GM10266 (cell line): ENCODE results near the gene SULT1E1.
"Not testable (repeated sequence)": the region's sequence is repeated elsewhere in the genome, so short reads cannot be mapped to it uniquely, and the experiment has no call there.

Source experiments
- DNase-seq: peaks from one replicate; pipeline ENCODE4 v3.0.0; 2012; ENCODE audit errors: extremely low spot score
- TF ChIP-seq, protein P1 (sequence below): IDR thresholded peaks from 2 replicates; pipeline ENCODE4 v1.5.1; 2012; ENCODE audit warnings: mild to moderate bottlenecking, low read depth; ENCODE audit not compliant: control insufficient read depth, insufficient read depth; ENCODE audit errors: missing control alignments

The SULT1E1 gene

DNA sequence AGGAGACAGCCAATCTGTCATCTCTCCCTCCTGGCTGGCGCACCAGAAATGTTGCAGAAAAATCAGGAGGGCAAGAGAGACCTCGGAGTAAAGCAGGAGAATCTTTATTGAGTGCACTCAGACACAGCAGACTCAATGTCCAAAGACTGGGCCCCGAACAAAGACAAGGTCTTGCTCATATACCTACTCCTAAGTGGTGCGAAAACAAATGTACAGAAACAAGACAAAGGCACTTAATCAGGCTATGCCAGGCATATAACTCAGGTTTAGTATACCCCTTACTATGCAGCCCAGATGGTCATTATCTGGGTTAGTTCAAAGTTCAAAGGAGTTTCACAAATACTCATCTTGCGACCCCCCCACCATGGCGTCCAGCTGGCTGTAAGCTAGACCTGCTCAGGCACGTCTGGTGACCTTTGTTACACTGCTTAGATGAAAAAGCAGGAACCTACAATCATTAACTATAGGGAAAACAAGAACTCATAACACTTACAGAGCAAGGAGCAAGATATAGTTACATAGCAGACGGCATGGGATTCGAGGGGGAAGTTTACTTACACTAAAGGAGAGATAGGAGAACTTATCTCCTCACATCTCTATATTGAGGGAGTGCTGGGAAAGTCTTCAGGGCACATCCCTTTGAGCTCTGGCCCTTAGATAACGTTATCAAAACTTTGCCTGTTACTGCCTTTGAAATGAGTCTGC is 27.5 kb downstream of the SULT1E1 start:
- TF ChIP-seq, protein P1, sequence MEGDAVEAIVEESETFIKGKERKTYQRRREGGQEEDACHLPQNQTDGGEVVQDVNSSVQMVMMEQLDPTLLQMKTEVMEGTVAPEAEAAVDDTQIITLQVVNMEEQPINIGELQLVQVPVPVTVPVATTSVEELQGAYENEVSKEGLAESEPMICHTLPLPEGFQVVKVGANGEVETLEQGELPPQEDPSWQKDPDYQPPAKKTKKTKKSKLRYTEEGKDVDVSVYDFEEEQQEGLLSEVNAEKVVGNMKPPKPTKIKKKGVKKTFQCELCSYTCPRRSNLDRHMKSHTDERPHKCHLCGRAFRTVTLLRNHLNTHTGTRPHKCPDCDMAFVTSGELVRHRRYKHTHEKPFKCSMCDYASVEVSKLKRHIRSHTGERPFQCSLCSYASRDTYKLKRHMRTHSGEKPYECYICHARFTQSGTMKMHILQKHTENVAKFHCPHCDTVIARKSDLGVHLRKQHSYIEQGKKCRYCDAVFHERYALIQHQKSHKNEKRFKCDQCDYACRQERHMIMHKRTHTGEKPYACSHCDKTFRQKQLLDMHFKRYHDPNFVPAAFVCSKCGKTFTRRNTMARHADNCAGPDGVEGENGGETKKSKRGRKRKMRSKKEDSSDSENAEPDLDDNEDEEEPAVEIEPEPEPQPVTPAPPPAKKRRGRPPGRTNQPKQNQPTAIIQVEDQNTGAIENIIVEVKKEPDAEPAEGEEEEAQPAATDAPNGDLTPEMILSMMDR, result no peak

DNA sequence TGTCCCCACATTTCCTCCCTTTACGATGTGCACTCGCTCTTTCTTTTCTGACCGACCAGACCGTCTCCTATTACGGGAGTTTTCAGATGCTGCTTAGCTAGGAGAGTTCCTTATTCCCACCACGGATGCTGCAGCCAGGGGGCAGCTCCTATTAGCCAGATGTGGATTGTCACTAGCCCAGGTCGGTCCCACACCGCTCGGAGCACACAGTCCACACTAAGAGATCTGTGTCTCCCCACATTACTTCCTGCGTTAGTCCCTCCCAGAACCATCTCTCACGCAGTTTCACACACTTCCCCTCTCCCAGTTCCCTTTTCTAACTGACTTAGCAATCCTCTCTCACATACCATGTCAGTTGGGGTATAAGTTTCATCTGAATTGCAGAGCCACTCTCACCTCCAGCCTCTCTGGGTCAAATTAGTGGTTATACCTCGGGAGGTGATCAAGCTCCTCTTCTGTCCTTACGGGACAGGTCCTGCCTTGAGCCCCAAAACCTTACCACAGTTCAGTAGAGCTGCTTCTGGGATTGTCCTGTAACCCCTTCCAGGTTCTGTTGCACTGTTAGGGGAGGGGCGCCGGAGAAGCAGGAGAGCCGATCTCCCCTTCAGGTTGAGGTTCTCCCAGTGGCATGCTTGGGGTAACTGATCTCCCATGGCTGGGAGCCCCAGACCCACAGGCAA is 28.2 kb downstream of the SULT1E1 start:
- DNase-seq, result peak; percentile 25
- TF ChIP-seq, protein P1, result peak; percentile 20

More for the DNA sequence above, 27.5 kb downstream of the SULT1E1 start:
- DNase-seq, result no peak

DNA sequence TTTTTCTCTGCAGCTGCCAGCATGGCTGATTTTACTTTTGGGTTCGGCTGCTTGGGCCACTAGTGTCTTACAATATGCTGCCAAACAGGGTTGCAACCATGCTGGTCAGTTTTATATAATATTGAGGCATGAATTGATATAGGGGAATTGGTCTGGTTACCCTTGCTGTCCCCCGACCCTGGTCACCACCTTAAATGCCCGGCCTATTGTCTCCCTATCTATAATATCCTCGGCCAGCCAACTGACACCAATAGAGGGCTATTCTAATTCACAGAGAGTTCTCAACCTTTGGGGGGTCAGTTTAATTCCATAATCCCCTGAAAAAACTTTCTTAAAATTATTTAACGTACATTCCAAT is 28.7 kb downstream of the SULT1E1 start:
- DNase-seq, result no peak
- TF ChIP-seq, protein P1, result no peak

DNA sequence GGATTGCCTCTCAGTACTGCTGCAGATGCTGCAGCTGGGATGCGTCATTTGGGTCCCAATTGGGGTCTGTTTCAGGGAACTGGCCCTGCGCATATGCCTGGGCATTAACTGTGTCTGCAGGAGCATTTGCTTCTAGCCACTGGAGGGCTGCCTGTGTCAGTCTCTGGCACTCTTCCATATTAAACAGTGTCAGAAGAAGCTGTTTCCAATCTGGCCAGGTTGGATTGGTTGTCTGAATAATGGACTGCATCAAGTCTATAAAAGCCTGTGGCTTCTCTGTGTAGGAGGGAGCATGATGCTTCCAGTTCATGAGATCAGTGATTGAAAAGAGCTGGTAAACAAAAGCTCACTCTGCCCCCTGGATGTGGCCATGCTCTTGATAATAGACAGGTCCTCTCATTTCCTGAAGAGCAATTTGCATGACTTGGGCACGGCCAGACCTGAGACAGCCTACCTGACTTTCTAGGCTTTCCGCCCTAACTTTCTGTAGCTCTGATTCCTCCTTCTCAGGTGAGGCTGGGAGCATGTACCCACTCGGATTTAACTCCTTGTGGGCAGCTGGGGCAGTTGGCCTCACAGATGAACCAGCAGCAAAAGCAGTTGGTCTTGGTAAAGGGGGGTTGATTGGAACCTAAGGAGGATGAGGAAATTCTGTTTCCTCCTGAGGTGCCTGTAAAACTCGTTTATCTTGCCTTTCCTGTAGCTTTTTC is 29.2 kb downstream of the SULT1E1 start:
- TF ChIP-seq, protein P1, result no peak
- no peak for DNase-seq

DNA sequence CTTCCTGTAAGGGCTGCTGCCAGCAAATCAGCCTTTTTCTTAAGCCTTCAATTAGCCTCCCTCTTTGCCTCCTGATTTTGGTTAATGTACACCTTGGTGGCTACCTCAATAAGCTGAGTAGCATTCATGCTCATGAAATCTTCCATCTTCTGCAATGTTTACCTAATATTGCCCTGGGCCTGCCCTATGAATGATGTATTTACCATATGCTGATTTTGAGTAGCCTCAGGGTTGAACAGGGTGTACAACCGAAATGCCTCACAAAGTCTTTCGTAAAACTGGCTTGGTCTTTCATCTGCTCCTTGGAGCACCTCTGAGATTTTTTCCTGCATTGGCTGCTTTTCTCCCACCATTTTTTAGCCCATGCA is 29.8 kb downstream of the SULT1E1 start:
- DNase-seq, result no peak
- TF ChIP-seq, protein P1, result no peak

DNA sequence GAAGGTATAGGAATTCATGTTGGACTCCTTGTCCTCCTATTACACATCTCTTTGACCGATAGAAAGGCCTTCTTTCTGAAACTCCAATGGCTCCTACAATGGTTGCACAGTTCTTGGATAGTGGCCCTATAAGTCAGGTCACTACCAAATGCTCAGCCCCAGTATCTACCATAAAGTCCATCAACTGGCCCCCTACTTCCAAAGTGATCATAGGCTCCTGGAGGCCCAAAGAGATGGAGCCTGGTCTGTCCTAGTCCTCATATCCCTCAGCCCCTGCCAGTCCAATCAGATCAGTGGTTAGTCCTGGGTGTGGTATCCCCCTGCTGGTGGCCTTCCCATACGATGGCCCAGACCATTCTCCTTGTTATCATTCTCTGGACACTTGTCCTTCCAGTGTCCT is 30.3 kb downstream of the SULT1E1 start:
- no peak for DNase-seq
- TF ChIP-seq, protein P1, result no peak

DNA sequence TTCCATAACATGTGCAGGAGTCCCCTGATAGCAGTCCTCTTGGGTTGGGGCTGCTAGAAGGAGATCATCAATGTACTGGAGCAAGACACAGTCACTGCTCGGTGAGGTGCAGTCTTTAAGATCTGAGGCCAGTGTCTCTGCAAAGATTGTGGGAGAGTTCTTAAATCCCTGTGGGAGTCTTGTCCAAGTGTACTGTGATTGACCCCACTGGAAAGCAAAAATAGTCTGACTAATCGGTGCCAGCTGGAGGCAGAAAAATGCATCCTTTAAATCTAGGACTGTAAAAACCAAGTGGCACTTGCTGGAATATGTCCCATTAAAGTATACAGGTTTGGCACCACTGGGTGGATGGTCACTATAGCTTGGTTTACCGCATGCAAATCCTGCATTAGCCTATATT is 31.1 kb downstream of the SULT1E1 start:
- no peak for DNase-seq
- TF ChIP-seq, protein P1, result no peak

DNA sequence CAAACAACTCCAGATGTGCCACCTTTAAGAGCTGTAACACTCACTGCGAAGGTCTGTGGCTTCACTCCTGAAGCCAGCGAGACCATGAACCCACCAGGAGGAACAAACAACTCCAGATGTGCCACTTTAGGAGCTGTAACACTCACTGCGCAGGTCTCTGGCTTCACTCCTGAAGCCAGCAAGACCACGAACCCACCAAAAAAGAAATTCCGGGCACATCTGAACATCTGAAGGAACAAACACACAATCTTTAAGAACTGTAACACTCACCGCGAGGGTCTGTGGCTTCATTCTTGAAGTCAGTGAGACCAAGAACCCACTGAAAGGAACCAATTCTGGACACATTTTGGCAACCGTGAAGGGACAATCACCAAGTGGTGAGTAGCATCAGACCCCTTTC is 34.9 kb downstream of the SULT1E1 start:
- not testable (repeated sequence) for DNase-seq
